HG03108 (cell line): ENCODE results near the gene SLC35B4.

Experiments used
- ATAC-seq: cut with Tn5 transposase; IDR thresholded peaks from one replicate; pipeline ENCODE4 v1.9.1; 2021; ENCODE audit warnings: moderate library complexity; ENCODE audit not compliant: unreplicated experiment

Gene SLC35B4, protein sequence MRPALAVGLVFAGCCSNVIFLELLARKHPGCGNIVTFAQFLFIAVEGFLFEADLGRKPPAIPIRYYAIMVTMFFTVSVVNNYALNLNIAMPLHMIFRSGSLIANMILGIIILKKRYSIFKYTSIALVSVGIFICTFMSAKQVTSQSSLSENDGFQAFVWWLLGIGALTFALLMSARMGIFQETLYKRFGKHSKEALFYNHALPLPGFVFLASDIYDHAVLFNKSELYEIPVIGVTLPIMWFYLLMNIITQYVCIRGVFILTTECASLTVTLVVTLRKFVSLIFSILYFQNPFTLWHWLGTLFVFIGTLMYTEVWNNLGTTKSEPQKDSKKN

DNA sequence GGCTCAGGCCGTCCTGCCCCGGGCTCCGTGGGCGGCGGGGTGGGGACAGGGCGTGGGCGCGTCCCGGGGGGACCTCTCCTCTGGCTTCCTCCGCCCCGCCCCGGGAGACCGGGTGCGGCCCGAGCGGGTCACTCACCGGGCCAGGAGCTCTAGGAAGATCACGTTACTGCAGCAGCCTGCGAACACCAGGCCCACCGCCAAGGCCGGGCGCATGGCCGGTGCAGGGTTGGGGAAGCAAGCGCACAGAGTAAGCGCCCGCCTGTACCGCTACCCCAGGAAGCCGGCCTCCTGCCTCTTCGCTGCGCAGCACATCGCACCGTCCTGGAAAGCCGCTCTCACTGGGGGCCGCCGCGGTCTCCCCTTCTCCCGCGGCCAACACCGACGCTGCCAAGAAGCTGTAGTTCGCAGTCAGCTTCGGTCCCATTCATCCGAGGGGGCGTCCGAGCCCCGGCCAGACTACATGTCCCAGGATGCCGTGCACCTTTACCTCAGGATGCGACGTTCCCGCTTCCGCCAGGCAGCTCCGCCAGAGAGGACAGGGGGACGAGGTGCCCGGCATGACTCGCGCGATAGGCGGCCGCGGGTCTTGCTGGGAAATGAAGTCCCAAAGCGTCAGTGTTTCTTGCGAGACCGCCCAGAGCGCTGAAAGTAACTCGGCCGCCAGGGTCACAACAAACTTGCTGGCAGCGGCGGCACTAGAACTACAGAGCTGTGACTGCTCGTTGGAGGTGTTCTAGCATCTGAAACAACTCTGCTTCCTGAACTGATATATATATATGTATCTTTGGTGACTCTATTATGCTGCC is at the start of gene SLC35B4:
Gene SLC35B4 (minus strand): TSS at position 392 of the 806 bp plus-strand sequence. CDS start 179 bp downstream, at position 213.
- ATAC-seq: peak; percentile 99

DNA sequence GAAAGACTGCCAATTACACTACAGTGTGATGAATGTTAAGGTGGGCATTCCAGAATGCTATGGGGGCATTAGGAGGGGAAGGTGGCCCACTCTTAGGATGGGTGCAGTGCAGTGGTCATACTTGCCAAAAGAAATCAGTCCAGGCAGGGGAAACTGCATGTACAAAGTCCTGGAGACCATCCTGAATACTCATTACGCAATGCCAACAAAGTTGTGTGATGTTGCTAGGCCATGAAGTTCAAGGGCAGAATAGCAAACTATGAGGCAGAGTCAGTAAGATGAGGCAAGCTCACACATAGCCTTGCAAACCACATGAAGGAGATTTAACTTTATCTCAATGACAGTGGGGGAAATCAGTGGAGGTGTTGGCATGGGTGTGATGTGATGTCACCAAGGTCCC is 49.8 kb upstream of the SLC35B4 start:
- no peak for ATAC-seq

DNA sequence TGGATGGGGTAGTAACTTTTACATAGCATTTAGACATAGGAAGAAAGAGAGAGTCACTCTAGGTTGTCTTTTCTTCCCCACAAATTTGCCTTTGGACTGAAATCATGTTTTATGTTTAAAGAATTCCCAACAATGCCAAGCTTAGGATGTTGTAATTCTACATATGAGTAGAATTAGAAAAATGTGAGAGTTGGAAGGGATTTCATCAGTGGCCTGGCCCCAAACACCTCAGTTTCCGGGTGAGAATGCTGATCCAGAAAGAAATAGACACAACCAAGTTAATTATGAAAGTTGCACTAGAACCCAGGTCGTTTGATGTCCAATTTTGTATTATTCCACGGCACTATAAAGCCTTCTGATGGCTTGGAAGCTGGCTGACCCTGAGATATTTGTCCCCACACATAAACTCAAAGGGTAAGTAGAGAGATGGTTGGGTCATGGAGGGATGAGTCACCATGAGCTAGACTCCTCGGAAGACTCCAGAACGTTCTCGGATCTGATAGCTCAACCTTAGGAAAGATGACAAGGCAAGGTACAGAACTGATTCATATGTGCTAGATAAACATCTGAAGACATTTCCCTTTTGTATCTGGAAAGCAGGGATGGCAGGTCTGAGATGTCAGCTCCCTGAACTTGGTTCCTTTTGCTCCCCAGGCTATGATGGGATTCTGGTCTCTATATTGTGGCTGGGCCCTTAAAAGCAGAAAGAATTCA is 48.8 kb upstream of the SLC35B4 start:
- ATAC-seq: no peak

DNA sequence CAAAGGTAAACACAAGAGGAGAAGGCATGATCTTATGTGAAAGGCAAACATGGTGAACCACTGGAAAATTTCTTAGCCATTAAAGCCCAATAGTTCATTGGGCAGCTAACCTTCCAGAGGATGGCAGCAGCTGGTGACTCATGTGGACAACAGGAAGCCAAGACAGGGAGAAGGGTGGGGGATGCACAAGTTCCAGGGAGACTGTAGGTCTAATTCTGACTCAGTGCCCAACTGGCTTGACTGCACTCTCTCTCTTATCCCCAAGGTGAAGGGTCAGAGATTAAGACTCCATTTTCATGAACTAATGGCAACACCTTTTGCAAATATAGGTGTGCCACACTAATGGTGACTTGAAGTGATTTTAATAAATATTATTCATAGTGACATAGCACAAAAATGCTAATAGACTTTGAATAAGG is 47.9 kb upstream of the SLC35B4 start:
- no peak for ATAC-seq

DNA sequence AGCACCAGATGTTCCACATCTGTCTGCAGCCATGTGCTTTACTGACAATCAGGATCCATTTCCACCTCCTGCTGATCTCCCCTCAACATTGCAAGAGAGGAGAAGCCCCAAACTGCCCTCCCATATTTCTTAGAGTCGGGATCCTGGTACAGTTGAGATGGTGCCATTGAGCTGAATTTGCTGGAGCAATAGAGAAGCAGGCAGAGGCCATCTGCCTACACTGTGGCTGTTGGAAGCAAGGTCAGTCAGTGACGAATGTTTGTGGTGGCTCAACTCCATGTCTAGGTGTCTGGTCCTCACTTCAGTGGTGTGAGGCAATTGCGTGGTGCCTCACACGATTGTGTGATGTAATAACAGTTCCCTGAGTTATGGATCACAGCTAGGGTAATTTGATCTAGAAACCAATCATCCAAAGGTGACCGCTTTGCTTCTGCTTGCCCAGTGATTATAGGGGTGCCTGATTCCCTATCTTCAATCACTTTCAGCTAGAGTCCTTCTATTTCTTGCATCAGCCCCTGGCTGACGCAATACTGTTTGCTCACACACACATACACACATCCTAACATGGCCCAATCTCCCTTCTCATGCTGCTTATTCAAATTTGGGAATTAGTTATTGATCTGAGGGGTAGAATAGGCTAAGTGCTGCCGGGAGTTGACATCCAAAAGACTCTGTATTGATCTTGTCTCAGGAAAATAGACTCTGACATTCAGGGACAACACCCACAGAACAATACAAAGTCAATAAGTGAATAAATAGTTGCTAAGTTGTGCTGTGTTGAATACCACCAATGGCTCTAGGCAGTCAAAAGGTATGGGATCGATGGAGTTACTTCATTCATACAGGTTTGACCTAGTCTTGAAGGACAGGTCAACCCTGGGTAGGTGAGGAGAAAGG is 46.1 kb upstream of the SLC35B4 start:
- no peak for ATAC-seq

DNA sequence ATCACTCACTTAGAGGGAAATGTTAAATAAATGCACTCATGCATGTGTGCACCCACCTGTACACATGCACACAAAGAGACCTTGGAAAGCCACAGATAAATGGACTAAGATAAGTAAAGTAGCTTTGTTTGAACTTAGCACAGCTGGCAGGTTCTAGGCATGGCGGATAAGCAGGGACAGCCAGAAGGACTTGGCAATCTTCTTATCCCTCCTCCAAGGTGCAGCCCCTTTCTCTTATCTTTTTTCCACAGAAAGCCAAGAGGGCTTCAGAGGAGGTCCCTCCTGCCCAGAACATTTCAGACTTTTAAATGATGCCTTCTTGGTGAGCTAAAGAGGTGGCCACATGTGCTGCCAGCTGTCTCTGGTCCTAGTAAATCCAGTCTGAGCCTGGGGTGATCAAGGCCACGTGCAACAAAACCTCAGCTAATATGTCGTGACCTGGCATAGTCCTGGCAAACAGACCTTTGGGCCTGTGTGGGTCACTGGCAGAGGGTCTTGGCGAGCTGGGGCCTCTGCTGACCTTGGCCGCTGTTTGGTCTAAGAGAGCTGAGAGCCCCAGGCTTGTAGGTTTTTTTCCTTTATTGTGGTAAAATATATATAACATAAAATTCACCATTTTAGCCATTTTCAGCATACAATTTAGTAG is 43.2 kb upstream of the SLC35B4 start:
- no peak for ATAC-seq

DNA sequence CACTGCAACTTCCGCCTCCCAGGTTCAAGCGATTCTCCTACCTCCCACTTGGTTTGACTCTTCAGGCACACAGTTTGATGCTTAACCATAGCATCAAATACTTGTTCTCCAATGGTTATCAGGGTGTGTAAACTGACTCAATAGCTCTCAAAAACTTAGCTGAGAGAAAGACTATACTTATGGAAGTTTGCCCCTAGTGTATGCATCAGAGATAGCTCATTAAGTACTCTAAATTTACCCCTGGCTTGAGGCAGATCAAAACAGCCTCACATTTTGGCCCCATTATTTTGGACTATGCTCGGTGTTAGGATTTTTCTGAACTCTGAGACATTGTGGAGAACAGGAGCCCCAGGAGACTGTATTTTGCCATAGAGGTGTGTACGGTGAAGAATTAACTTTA is 40.8 kb upstream of the SLC35B4 start:
- ATAC-seq: no peak

DNA sequence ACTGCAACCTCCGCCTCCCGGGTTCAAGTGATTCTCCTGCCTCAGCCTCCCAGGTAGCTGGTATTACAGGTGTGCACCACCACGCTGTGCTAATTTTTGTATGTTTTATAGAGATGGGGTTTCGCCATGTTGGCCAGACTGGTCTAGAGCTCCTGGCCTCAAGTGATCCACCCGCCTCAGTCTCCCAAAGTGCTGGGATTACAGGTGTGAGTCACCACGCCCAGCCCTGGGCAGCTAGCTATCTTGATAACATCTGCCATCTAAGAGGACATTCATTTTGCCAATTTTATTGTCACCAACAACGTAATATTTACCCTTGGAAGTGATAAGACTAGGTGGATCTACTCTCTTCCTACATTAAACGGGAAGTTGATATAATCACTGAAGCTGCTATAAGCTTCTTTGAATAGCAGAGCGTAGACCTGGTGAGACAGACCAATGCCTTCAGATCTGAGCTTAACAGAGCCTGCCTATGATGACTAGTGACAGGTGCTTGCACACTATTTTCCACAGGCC is 39.7 kb upstream of the SLC35B4 start:
- ATAC-seq: no peak

DNA sequence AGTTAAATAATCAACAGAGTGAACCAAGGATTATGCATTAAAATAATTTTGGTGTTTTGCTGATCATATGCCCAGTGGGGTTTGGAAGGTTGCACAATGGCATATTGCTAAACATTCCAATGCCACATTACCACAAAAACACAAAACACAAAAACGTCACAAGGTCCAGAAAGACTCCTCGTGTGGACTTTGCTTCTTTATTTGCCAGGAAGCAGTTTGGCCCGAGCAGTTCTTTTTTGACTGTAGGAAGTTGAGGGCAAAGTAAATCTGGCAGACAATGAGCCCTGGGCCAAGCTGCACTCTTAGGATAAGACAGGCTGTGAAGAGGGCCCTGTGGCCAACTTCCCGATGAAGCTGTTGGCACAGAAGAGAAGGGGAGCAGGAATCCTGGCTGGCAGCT is 39.2 kb upstream of the SLC35B4 start:
- no peak for ATAC-seq

DNA sequence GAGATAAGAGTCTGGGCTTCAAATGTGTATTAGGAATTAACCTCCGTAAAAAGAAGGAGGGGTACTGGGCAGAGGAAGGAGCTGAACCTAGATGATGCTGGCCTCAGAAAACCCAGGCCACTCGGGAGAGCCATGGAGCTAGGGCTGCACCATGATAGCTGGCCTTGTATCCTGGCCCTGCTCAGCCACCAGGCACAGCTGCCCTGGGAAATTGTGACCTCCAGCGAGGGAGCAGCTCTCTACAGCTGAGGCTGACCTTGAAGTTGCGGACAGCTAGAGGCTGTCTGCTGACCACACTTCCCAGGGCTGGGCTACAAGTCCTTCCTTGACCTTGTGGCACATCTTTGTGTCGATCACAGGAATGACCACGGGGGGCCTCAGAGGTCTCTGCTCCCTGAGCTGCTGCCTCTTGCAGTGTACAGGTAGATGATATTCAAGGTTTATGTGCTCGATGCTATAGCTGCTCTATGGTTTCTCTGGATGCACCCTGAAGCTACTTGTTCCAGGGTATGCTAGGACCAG is 38.3 kb upstream of the SLC35B4 start:
- no peak for ATAC-seq

DNA sequence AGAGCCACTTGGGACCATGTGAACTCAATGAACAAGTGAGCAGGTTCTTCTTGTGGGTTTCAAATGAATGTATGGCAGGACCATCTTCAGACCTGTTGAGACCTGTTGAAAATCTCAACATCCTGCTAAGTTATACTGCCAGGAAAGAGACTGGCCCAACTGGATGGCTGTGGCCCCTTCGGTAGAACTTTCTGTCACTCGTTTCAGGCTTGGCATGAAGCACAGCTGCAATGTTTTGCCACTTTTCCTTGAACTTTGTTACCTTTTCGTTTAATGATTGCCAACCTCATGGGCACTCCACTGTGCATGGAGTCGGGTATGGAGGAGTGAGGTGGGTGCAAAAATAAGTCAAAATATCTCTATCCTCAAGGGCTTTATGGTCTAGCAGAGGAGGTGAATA is 36.7 kb upstream of the SLC35B4 start:
- ATAC-seq: no peak

DNA sequence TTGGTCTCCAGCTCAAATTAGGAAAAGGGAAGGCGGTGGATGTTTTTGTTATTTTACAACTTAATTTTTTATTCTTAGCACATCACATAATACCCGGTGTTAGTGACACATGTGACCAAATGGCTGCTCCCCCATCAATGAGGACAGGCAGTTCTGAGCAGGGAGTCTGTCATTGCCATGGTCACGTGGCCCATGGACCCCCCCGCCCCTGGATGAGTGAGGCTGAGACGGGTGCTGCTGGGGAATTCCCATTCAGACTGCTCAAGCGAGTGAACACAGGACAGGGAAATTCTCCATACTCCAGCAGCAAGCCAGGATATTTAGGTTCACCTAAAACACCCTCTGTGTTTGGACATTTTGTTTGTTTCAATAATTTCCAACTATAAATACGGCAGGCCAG is 34.7 kb upstream of the SLC35B4 start:
- no peak for ATAC-seq

DNA sequence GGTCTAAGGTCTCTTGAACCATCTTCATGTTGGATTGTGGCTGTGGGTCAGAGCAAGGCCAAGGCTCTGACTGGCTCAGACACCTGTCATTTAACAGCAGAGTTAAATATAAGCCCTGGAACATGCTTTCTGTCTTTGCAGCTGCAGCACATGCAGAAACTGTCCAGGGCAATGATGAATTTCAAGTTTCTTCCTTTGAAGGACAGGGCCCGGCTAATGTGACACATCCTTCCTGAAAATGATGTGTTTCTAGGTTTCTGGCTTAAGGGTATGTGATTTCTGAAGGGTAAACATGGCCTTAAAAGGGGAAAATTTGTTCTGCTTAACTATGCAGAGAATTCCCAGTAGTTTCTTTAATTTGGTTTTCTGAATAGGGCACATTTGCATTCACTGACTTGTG is 34.0 kb upstream of the SLC35B4 start:
- no peak for ATAC-seq

DNA sequence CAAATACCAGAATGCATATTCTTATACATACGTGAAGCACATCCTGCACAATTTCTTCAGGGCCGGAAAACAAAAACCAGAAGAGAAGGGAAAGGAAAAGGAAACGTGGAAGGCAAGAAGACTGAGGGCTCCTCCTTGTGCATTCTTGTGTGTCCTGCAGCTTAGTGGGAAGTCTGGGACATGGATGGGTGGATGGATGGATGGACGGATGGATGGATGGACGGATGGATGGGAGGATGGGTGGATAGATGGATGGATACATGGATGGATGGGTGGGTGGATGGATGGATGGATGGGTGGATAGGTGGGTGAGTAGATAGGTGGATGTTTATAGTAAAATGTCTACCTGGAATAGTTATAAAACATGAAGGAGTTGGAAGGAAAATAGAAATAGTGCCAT is 30.8 kb upstream of the SLC35B4 start:
- ATAC-seq: no peak

DNA sequence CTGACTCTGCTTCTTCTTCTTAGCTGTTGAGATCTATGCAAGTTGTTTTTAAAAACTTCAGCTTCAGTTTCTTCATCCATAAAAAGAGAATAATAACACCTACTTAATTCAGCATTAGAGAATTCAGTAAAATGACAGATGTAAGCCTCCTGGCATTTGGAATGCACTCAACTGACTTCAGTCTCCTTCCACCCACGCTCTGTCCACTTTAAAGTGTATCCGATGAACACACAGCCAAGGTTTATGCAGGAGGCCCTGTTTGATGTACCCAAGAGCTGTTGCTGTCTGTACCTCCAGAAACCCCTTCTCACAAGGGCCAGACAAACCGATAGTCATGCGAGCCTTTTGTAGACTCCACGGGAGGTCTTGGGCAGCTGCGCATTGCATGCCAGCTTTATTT is 27.1 kb upstream of the SLC35B4 start:
- ATAC-seq: no peak

DNA sequence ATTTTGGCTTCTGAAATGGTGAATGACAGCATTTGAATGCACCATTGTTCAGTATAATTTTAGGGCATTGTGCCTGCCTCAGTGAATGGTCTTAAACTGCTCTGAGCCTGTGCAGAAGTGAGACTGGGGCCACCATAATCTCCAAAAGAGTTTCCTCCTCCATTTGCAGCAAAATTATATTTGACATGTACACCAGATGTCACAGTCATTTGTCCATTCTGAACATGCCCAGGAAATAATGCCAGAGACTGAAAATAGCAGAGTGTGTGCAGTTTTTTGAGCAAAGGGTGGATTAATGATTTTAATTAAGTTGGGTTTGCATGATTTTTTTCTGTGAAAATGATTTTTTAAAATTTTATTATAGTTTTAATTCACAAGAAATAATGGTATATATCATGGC is 26.4 kb upstream of the SLC35B4 start:
- ATAC-seq: no peak

DNA sequence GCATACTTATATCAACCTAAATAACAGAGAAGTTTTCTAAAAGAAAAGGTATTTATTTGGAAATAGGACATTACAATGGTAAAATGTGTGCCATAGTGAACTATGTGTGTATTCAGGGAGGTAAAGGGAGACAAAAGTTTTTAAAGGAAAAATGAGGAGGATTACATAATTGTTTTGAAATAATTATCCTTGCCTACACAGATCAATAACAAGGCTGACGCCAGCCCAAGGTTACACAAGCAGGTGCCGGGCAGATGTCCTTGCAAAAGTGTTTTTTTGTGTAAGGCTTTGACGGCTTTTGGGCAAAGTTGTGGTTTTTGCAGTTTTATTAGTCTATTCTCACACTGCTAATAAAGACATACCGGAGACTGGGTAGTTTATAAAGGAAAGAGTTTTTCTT is 22.7 kb upstream of the SLC35B4 start:
- ATAC-seq: no peak

DNA sequence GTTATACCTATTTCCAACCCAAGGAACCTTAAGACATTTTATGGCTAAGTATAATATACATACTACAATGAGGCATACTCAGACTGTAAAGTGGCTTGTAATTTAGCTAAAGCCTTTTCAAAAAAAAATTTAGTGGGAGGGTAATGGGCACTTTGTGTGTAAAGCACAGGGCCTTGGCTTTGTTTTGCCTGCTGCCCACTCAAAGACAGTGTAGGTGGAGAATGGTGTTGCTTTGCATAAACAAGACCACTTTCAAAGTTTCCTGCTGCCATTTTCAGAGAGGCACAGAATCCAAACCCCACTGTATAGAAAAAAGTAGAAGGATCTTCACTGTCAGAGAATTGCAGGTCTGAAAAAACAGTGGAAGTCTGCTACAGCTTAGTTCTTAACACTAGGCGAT is 21.2 kb upstream of the SLC35B4 start:
- no peak for ATAC-seq

DNA sequence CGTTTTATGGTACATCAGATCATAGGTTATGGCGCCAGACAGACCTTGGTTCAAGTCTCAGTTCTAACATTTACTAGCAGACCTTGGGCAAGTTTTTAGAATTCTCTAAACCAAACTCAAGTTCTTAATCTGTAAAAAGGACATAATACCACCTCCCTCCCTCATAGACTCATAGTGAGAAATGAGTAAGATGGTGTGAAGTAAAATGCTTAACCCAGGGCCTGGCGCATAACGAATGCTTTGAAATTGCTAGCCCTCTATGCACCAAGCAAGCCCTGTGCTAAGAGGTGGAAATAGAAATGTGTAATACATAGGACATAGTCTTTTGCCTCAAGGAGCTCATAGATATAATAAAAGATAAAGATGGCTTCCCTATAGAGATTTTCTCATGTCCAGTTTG is 17.7 kb upstream of the SLC35B4 start:
- no peak for ATAC-seq

DNA sequence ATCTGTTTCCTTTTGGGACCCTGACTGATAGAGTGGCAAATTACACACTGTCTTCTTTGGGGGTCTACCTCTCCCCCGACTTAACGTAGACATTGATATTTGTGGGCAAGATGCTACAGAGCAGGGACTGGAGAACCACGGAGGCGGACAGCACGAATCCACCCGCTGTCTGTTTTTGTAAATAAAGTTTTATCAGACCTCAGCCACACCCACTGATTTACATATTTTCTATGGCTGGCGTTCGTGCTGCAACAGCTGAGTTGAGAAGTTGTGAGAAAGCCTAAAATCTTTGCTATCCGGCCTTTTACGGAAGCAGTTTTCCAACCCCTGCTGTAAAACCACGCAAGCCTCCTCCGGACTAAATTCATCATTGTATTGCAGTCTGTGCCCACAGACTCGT is 17.2 kb upstream of the SLC35B4 start:
- no peak for ATAC-seq
